Measurements from ENCODE around the gene ARHGAP31.
"Not testable (repeated sequence)": the region's sequence is repeated elsewhere in the genome, so short reads cannot be mapped to it uniquely, and the experiment has no call there.

ARHGAP31 gene

DNA sequence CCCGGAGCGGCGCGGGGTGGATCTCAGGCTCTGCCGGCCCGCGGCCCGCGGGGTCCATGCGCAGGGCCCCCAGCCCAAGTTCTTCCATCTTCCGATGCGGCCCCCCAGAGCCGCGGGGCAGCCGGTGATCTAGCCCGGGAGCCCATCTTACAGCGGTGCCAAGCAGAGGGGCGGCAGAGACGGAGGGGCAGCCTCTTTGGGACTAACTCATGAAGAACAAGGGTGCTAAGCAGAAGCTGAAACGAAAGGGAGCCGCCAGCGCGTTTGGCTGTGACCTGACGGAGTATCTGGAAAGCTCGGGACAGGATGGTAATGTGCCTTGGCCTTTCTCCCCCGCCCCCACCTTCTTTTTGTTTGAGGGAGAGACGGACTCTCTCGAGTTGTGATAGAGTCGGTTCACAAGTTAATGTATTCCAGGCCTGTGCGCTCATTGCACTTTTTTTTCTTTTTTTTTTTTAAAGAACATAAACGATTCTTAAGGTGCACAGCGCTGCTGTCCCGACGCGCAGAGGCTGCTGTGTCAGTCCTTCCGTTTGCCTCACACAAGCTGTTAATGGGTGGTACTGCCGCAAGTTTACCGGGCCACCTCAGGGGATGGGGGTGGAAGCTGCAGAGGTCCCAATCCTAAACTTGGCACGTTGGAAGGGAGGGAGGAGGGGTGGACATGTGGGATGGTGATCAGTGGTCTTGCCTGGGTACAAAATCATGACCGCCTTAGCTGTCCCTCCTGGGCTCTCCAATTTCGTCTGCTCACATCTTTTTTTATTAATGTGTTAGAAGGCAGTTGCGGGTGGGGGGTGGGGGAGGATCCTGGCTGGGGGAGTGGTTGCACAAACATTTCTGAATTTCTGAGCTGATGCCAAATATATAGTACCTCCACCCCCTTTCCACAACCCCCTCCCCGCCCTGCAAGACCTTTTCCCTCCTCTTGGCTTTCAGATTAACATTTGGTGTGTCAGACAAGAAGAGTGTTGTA is 801 bp downstream of the ARHGAP31 start:
- peak; percentile 51 for DNase-seq (ENCODE audit: low spot score)

DNA sequence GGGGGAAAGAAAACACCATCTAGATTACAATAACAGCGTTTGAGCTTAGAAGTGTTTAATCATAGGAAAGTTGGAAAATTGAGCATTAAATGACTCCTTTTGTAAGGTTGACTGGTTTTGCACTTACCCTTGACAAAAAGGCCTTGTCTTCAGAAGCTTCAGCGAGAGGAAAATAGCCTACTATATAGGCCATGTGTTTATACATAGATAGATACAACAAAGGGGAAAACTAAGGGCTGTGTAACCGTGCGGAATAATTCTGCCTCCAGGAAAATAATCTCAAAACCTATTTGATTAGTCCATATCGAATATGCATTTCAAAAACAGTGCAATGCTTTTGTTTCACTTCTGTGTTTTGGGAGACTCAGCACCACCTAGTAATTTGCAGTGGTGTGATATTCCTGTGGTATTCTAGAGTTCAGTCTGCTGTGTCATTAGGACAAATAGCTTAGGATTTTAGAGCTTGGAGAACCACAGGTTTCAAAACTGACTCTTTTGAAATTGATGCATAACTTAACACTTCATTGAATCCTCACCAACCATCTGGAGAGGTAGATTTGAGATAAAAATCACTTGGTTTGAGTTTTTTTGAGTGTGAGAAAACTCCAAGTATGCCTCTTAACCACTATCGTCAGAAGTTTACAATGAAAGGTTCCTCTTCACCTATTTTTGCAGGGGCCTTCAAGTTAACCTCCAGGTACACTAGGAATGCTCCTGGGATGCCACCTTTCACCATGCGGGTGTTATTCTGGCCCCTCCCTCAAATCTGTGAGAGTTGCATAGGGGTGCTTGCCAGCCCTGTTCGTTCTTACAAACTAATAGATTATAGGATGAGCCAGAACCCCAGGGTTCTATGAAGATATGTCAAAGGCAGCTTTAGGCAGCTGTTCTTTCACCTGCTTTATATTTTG is 1.9 kb downstream of the ARHGAP31 start:
- no peak for DNase-seq (ENCODE audit: low spot score)

DNA sequence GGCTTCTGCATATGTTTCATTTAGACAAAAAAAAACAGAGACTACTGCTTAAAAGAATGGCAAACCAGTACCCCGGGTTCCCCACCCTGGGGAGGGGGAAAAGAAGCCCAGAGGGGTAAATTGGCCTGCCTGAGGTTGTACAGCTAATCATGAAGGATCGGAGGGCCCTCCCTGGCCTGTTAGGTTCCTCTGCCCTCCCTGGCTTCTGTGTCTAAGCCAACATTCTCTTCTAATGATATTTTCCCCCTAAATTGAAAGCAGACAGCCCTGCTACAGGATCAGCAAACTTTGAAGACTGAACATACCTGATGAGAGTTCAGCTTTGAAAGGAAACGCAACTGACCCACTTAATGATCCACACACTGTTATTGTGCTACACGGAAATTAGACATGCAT is 2.5 kb downstream of the ARHGAP31 start:
- DNase-seq (ENCODE audit: low spot score): no peak

DNA sequence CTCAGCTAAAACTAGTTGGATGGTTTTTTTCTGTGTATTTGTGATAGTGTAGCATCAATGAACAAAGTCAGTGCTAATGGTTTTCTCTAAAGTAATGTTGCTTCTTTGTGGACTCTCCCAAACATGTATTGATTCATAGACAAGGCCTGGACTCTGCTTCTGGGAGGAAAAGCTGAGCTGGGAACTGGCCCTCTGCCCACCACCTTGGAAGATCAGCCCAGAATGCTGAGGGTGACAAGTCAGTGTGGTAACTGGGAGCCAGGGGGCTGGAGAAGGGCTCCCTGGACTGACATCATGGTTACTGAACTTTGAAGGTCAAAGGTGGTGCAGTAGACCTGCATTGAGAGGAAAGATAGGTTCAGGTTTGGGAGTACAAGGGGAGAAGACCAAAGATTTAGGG is 3.0 kb downstream of the ARHGAP31 start:
- no peak for DNase-seq (ENCODE audit: low spot score)

DNA sequence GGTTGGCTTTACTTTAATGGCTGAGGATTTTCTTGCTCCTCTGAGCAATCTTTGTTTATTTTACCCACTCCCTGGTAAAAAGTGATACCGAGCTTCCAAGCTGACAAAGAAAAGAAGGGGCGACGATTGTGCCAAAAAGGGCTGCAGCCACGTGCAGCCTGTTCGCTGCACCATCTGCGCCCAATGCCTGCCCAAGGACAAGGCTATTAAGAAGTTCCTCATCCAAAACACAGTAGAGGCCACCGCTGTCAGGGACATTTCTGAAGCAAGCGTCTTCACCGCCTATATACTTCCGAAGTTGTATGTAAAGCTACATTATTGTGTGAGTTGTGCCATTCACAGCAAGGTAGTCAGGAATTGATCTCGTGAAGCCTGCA is 4.4 kb downstream of the ARHGAP31 start:
- no peak for DNase-seq (ENCODE audit: low spot score)

DNA sequence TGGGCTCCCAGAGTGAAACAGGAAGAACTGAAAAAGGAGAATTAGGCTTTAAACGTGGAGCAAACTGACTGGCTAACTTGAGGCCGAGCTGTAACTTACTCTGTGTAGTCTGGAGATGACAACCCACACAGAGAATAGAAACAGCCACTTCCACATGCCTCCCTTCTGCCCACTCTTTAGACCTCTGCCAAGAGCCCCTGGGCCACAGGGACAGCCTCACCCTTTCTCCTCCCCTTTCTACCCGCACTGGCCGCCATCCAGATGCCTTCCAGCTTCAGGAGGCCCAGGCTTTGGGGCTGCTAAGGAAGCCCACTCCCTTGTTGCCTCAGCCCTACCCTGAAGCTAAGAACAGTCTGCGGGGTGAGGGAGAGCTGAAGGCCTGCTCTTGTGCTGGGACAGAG is 6.8 kb downstream of the ARHGAP31 start:
- DNase-seq (ENCODE audit: low spot score): peak; percentile 78

DNA sequence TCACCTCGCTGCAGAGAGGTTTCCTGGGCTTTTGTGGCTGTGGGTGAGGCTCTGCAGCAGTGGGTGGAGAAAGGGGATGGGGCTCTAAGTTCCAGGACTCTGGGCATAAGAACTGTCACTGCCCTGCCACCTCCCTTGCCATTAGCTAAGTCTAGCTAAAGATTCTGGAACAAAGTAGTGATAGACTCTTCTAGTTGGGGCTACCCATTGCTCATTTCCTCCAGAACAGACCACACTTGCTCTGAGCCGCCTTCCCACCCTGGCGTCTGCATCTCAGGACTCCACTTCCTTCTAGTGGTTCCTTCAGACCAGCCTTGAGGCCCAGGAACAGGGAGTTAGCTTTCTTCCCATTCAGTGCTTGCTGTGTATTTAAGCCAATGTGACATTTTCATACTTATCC is 7.5 kb downstream of the ARHGAP31 start:
- peak; percentile 63 for DNase-seq (ENCODE audit: low spot score)

DNA sequence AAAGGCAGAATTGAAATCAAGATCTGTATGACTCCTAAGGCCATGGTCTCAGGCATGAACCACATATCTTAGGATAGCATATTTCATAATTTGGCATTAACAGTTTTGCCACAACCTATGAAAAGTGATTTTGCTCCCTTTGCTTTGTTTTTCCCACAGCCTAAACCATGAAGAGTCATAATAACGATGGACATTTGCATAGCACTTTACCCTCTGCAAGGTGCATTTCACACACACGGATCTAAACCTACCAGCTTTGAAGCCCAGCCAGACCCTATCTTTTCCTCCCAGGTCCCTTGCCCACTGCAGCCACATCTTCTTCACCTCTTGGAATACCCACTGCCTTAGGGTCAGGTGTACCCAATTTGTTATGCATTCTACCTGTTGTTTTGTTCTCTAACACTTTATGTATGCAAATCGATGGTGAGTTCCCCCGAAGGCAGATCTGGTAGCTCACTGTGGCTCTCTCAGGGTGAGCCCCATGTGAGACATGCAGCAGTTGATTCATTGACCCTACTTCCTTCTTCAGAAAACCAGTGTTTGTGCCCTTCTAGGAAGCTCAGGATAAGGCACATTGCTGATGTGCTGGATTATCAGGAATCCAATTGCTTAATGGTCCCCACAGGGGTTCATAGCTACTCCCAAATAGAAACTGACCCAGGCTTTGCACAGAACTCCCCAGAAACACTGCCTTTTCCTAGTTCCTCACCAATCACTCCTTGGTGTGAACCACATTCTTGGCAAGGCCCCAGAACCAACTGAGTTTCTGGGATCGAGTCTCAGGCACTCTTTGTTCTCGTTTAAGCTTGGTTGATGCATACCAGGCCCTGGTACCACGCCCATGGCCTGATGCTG is 8.7 kb downstream of the ARHGAP31 start:
- DNase-seq (ENCODE audit: low spot score): no peak

DNA sequence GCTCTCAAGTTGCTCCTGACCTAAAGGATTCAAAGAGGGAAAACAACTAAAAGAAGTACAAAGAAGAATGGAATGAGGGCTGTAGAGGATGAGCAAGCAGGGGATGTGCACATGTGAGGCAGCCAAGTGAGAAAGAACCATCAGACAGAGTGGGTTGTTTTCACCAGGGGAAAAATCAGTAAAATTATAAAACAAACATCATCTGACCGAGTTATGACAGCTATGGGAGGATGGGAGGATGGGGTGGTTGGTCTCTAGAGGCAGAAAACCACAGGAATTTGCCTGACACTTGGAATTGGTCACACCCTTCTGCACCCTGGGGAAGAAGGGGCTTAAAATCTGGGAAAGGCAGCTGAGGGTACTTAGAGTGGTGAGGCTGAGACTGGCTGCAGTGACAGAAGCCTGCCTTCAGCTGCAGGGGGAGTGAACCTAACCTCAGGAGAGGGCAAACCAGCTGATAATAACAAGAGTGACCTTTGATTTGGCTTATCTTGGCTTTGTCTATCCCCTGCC is 10.1 kb downstream of the ARHGAP31 start:
- no peak for DNase-seq (ENCODE audit: low spot score)

DNA sequence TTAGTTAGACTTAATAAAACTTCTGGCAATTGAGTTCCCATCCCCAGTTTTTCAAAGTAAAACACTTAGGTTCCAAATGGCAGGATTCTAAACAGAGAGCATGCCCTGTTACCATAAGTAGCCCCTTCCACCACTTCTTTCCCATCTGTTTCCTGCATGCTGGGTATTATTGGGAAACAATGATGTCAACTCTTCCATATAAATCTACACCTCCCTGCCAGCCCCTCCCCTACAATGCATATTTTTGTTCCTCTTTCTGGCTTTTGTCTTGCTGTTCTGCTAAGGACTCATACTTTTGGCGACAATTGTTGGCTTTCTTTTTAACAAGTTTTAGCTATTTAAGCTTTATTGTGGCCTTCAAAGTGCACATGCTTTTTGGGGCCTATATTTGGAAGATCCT is 11.1 kb downstream of the ARHGAP31 start:
- DNase-seq (ENCODE audit: low spot score): no peak

DNA sequence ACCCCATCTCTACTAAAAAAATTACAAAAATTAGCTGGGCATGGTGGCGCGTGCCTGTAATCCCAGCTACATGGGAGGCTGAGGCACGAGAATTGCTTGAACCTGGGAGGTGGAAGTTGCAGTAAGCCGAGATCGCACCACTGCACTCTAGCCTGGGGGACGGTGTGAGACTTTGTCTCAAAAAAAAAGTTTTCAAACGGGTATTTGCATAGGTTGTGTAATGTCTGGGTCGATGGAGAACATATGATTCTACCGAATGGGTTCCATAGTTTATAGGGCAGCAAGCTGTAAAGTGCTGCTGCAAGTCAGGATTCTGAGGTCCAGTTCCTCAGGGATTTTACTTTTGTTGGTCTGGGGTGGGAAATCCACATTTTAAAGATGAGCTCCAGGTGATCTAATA is 12.2 kb downstream of the ARHGAP31 start:
- not testable (repeated sequence) for DNase-seq (ENCODE audit: low spot score)

DNA sequence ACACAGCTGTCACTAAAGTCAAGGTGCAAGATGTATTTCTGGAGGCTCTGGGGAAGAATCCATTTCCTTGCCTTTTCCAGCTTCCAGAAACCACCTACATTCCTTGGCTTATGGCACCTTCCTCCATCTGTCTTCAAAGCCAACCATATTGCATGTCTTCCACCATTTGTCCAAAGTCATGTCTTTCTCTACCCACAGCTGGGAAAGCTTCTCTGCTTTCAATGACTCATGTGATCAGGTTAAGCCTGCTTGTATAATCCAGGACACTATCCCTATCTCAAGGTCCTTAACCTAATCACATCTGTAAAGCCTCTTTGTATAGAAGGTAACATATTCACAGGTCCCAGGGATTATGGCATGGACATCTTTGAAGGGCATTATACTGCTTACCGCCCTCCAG is 14.2 kb downstream of the ARHGAP31 start:
- DNase-seq (ENCODE audit: low spot score): no peak

DNA sequence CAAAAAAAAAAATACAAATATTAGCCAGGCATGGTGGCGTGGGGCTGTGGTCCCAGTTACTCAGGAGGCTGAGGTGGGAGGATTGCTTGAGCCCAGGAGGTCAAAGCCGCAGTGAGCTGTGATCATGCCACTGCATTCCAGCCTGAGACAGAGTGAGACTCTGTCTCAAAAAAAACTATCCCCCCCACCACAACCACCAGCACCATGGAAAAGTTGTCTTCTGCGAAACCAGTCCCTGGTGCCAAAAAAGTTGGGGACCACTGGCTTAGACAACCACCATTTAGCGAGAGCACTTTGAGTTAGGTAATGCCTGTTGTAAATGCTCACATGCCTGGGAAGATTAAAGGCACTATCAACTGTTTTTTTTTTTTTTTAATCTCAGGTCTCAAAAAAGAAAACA is 15.4 kb downstream of the ARHGAP31 start:
- DNase-seq (ENCODE audit: low spot score): no peak

DNA sequence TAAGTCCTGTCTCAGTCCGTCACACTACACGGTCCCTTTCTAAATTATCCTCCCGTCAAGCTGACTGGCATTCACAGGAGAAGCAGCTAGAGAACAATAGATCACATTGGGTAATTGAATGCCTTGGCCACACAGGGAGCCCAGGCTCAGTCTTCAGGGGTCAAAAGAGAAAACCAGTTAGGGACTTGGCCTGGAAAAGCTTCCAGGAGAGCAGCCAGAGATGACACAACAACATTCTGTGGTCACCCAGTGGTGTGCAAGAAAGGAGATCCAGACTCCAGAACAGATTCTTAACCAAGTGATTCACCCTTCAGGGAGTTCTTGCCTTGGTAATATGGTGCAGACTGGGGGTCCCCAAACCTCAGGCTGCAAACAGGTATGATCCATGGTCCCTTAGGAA is 15.9 kb downstream of the ARHGAP31 start:
- no peak for DNase-seq (ENCODE audit: low spot score)

DNA sequence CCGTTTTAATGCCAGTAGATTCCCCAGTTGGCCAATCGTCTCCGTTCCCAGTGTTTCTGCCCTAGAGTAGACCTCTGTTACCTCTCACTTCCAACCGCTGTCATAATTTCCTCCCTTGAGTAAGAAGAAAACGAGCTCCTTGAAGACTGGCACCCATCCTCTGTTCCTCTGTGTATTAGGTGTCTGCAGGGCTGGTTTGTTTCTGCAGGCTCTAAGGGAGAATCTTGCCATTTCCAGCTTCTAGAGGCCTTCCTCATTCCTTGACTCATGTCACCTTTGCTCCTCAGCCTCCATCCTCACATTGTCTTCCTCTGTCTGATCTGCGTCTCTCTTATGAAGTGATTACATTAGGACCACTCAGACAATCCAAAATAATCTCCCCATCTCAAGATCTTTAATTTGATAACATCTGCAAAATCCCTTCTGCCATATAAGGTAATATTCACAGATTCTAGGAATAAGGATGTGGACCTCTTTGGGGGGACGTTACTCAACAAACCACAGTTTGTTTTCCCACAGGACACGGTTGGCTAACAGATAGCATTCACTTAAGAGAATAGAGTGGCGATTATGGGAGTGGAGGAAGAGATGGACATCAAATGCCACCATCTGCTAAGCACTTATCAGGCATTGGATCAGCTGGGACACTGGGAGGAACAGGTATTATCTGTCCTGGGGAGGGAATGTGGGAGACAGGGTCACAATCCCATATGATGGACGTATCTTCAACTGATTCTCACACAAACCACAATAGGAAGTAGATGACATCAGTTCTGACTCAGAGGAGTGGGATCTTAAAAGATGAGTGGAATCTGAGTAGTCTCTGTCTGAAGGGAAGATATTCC is 17.1 kb downstream of the ARHGAP31 start:
- no peak for DNase-seq (ENCODE audit: low spot score)

DNA sequence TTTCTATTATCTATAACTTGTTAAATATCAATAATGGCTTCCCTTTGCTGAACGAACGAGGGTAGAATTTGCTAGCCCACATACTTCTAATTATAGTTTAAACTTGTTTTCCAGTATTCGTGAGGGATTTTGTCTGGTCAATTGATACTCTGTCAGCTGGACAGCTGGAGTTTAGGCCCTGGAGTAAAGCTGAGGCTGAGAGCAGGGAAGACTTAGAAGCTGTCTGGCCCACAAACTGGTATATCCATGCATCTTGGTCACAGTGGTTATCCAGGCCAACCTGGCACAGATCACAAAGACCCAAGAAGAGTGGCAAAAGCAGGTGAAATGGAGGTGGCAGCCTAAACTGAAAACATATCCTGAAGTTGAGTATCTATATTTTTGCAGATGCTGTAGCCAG is 19.3 kb downstream of the ARHGAP31 start:
- DNase-seq (ENCODE audit: low spot score): no peak

DNA sequence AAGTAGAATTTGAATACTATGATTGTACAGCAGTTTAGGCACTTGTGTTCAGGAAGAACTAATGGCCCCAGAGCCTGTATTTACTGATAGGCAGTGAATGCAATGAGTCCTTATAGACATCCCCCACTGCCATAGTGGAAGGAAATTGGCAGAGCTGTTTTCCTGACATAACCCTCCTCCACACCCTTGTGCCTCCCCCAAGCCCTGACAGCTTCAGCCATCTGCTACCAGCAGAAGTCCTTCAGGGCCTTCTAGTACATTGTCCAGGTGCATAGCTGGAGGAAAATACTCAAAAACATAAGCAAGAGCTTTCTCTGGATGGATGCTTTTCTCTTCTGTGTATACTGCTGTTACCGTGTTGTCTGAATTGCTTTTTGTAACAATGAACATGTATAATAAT is 20.6 kb downstream of the ARHGAP31 start:
- no peak for DNase-seq (ENCODE audit: low spot score)

DNA sequence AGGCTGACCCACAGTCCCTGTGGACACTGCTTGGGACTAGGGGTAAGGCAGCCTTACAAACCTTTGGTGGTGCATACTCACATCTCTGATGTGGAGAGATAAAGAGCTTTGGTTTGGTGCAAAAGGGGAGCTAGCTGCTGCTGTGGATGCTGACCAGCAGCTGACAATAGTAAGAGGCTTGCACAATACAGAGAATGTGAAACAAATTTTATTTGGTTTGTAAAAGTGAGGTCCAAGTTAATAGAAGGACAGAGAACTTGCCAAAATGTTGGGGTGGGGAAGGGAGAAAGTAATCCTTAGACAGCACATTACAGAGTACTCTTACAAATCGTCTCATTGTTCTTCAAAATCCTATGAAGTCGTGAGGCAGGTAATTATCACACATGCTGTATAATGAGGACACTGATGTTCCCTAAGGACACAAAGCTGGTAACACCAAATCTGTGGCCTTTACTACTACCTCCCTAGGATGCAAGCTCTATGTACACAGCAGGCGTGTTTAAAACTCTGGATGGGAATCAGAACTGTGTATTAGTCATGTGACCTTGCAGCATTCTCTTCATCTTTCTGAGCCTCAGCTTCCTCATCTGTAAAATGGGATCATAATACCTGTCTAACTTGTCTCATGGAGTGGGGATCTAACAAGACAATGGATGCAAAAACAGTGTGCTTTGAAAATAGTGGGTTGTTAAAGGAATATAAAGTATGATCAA is 21.6 kb downstream of the ARHGAP31 start:
- no peak for DNase-seq (ENCODE audit: low spot score)

DNA sequence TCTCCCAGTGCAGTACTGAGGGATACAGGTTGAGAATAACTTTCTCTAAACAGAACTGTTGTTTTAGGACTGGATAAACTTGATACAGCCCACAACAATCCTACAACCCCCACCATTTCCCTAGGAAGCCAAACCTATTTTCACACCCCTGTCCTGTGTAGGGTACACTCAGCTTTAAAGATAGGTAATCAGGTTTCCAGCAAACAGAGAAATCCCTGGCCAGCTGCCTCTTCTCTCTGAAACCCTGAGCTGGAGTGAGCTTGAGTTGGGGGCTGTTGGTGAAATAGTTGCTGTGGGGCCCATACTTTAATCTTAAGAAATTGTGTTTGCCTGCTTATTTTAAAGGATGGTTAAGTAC is 22.1 kb downstream of the ARHGAP31 start:
- no peak for DNase-seq (ENCODE audit: low spot score)

DNA sequence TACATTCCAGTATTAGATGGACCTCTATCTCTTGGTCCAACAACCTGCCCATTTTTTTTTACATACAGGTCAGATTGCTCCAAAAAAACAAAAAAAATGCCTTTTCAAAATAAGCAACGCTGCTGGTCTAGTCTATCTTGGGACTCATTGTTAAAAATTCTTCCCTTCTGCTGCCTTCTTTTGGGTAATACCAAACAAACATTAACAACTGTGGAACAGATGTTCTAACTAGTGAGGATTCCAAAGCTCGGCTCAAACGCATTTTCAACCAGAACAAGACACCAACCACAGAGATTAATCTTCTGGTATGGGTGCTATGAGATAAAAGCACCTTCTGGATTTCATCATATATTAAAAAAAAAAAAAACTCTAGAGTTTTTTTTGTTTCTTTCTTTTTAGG is 24.7 kb downstream of the ARHGAP31 start:
- DNase-seq (ENCODE audit: low spot score): no peak

Data from Ammon's horn (tissue), 1 donor.